RWPE1 (cell line): ENCODE data around the gene NR3C2.

Source experiments
- CTCF ChIA-PET: fragments of 350-600 bp; sonication (Branson Sonifier 250); formaldehyde crosslinking; extraction: SDS; loops from one replicate; lab custom pipeline; 2021; lab: Yijun Ruan, JAX
- POLR2A ChIA-PET: fragments of 400-600 bp; formaldehyde crosslinking; extraction: SDS; loops from one replicate; lab custom pipeline; 2020; ENCODE audit warnings: antibody characterized with exemption; ENCODE audit not compliant: low non-redundant PET; lab: Yijun Ruan, JAX
- DNase-seq: peaks from one replicate; pipeline ENCODE4 v3.0.0; 2012; ENCODE audit warnings: low spot score
- H3K27ac ChIP-seq: fragments of 450-650 bp; 2 replicates; pipeline ENCODE4 v1.5.1; 2017
- CTCF ChIP-seq: fragments of 450-650 bp; conservative IDR thresholded peaks from 2 replicates; pipeline ENCODE4 v1.5.1; 2017; ENCODE audit warnings: low read depth, mild to moderate bottlenecking

Gene NR3C2

GRCh38 chr4:148354186-148354585 lies 88.0 kb downstream of the NR3C2 start:
- CTCF ChIA-PET = no interaction called here
- no peak for TF ChIP-seq CTCF
- no peak for DNase-seq
- H3K27ac ChIP-seq = no peak overlapping the region
- POLR2A ChIA-PET = no interaction called here

- ChIA-PET CTCF (no interaction called here), POLR2A (no interaction called here)
- no peak for TF ChIP-seq CTCF
- no peak overlapping the region for H3K27ac ChIP-seq
- DNase-seq = no peak
Observed at GRCh38 chr4:148353571-148353970, 88.6 kb downstream of the NR3C2 start.

GRCh38 chr4:148349153-148349552 lies 93.1 kb downstream of the NR3C2 start:
- CTCF ChIA-PET = no interaction called here
- no peak overlapping the region for H3K27ac ChIP-seq
- DNase-seq = no peak

GRCh38 chr4:148346657-148347056 lies 95.6 kb downstream of the NR3C2 start:
- POLR2A ChIA-PET = no interaction called here
- DNase-seq = no peak
- no peak overlapping the region for H3K27ac ChIP-seq
- CTCF ChIA-PET = no interaction called here
- no peak for TF ChIP-seq CTCF

More at GRCh38 chr4:148349153-148349552, 93.1 kb downstream of the NR3C2 start:
- no peak for TF ChIP-seq CTCF
- POLR2A ChIA-PET = no interaction called here

- POLR2A ChIA-PET = no interaction called here
- H3K27ac ChIP-seq = no peak overlapping the region
- CTCF ChIA-PET = no interaction called here
- DNase-seq = no peak
- no peak for TF ChIP-seq CTCF
Observed at GRCh38 chr4:148345509-148345908, 96.7 kb downstream of the NR3C2 start.

GRCh38 chr4:148344941-148345340 lies 97.3 kb downstream of the NR3C2 start:
- ChIA-PET POLR2A (no interaction called here), CTCF (no interaction called here)

More at GRCh38 chr4:148344941-148345340, 97.3 kb downstream of the NR3C2 start:
- TF ChIP-seq CTCF = no peak
- H3K27ac ChIP-seq = no peak overlapping the region
- no peak for DNase-seq
